GM19043 (cell line): ENCODE results near the gene KRTAP9-3.
"Not testable (repeated sequence)": the region's sequence is repeated elsewhere in the genome, so short reads cannot be mapped to it uniquely, and the experiment has no call there.

ENCODE experiments used
- ATAC-seq: cut with Tn5 transposase; IDR thresholded peaks from one replicate; pipeline ENCODE4 v1.9.1; 2021; ENCODE audit warnings: low read depth; ENCODE audit not compliant: unreplicated experiment

The KRTAP9-3 gene, protein sequence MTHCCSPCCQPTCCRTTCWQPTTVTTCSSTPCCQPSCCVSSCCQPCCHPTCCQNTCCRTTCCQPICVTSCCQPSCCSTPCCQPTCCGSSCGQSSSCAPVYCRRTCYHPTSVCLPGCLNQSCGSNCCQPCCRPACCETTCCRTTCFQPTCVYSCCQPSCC

DNA sequence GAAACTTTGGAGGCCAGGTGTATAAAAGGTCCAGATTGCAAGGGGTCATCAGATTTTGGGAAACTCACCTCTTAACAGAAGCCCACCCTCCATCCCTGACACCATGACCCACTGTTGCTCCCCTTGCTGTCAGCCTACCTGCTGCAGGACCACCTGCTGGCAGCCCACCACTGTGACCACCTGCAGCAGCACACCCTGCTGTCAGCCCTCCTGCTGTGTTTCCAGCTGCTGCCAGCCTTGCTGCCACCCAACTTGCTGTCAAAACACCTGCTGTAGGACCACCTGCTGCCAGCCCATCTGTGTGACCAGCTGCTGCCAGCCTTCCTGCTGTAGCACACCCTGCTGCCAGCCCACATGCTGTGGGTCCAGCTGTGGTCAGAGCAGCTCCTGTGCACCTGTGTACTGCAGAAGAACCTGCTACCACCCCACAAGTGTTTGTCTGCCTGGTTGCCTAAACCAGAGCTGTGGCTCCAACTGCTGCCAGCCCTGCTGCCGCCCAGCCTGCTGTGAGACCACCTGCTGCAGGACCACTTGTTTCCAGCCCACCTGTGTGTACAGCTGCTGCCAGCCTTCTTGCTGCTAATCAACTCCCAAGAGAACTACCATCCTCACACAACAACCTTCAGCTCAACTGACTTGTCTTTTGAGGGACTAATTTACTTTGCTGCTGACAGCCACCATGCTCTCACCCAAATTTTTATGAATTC is at the start of gene KRTAP9-3:
TSS of gene KRTAP9-3 (plus strand) at position 51 of the 707 bp plus-strand sequence. CDS start at position 104, 53 bp downstream.
- ATAC-seq = not testable (repeated sequence)

DNA sequence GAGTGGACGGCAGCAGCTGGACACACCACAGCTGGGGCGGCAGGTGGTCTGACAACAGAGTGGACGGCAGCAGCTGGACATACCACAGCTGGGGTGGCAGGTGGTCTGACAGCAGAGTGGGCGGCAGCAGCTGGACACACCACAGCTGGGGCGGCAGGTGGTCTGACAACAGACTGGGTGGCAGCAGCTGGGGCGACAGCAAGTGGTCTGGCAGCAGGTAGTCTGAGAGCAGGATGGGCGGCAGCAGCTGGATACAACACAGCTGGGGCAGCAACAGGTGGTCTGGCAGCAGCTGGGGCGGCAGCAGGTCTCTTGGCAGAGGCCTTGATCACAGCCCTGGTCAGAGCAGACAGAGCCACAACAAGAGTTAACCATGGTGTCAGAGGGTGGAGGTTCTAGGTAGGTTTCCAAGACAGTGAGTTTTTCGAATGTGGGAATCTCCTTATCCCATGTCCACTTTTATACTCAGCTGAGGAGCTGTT is 47.7 kb upstream of the KRTAP9-3 start, which contains the start of gene KRTAP4-1:
TSS of gene KRTAP4-1 (minus strand) at position 432 of the 482 bp plus-strand sequence. CDS start at position 375, 57 bp downstream.
- ATAC-seq = no peak

DNA sequence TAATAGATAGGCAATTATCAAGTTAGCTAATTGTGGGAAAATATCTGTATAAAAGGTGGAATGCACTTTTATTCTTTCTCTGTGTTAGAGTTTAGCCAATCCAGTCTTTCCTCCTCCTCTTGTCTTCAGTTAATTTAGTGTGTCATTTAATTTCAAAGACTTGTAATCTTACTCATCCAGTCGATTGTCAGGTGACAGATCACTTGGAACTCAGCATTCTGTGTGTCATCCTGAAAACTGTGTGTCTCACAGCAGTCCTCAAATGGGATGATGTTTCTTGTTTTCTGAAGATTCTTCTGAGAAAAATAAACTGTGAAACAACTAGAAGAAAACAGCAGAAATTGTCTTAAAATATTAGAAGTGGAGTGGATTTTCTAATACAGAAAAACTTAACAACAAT is 47.2 kb upstream of the KRTAP9-3 start:
- ATAC-seq = no peak

DNA sequence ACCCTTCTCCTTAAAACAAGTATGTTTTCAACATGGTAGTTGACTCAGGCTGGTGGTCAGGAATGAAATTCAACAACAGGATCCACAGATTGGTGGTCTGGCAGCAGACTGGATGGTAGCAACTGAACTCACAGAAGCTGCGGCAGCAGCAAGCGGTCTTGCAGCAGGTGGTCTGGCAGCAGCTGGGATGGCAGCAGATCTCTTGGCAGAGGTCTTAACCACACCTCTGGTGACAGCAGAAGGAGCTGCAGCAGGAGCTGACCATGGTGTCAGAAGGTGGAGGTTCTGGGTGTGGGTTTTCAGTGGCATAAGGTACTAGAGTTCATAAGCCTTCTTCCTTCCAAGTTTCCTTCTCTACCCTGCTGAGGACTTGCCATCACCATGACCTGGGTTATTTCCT is 45.4 kb upstream of the KRTAP9-3 start:
- no peak for ATAC-seq

DNA sequence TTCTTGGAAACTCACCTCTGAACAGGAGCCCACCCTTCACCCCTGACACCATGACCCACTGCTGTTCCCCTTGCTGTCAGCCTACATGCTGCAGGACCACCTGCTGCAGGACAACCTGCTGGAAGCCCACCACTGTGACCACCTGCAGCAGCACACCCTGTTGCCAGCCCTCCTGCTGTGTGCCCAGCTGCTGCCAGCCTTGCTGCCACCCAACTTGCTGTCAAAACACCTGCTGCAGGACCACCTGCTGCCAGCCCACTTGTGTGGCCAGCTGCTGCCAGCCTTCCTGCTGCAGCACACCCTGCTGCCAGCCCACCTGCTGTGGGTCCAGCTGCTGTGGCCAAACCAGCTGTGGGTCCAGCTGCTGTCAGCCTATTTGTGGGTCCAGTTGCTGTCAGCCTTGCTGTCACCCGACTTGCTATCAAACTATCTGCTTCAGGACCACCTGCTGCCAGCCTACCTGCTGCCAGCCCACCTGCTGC is 42.4 kb upstream of the KRTAP9-3 start, which contains the start of gene KRTAP9-1:
TSS of gene KRTAP9-1 (plus strand) at position 51 of the 482 bp plus-strand sequence. CDS start at position 51, 0 bp downstream.
- not testable (repeated sequence) for ATAC-seq

DNA sequence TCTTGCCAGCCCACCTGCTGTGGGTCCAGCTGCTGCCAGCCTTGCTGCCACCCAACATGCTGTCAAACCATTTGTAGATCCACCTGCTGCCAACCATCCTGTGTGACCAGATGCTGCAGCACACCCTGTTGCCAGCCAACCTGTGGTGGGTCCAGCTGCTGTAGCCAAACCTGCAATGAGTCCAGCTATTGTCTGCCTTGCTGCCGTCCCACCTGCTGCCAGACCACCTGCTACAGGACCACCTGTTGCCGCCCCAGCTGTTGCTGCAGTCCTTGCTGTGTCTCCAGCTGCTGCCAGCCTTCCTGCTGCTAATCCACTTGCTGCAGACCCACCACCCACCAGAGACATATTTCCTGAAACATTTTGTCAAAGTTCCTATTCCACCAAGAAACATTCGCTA is 41.9 kb upstream of the KRTAP9-3 start:
- ATAC-seq = no peak

DNA sequence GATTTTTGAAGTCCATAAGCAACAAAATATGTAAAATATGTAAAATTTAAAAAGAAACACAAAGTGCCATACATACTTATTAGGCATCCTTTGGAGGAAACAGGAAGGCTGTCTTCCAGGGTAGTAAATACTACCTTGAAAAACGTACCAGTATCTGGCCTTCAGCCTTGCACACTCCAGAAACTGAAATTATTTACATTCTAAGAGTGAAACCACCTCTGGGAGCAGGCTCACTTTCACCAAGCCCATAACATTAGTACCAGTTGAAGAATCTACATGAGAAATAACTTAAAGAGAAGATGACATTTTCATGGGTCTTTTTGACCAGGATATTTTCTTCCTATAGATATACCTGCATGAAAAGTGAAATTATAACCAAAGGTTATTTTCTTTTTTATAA is 36.2 kb upstream of the KRTAP9-3 start:
- no peak for ATAC-seq

DNA sequence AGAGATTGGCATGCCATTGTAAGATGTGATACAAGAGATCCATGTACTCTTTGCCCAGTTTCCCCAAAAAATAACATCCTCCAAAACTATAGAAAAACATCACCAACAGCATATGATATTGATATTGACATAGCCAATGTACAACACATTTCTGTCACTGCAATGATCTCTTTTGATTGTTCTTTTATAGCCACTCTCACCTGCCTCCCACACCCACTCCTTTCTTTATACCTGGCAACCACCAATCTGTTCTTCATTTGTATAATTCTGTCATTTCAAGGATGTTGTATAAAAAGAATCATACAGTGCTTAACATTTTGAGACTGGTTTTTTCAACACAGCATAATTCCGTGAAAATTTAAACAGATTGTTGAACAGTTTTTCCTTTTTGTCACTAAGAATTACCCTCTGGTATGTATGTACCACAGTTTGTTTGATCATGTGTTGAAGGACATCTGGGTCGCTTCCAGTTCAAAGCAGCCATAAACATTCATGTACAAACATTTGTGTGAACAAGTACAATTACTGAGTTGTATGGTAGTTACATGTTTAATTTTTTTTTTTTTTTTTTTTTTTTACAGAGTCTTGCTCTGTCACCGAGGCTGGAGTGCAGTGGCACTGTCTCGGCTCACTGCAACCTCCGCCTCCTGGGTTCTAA is 32.7 kb upstream of the KRTAP9-3 start:
- no peak for ATAC-seq

DNA sequence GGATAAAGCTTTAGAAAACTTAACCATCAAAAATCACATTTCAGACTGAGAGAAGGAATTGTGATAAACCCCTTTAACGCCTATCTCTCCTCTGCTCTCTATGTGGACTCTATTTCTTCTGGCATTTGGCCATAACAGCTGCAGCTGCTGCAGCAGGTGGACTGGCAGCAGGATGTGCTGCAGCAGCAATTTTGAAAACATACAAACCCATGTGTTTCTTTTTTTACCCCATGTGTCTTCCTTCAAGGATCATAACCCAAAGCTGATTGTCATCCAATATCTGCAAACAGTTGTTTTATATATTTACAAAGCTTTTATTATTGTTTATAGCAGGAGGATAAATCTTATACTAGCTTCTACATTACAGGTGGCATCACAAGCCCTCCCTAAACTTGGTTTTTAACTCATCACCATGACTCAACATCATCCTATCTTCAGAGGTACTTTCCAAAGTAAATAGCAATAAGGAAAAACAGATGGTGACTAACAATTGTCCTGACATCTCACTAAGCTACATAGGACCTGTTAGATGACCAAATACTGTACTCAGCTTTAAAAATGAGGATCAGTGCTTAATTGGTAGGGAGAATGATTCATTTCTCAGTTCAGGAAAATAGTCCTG is 20.3 kb upstream of the KRTAP9-3 start:
- ATAC-seq = no peak

DNA sequence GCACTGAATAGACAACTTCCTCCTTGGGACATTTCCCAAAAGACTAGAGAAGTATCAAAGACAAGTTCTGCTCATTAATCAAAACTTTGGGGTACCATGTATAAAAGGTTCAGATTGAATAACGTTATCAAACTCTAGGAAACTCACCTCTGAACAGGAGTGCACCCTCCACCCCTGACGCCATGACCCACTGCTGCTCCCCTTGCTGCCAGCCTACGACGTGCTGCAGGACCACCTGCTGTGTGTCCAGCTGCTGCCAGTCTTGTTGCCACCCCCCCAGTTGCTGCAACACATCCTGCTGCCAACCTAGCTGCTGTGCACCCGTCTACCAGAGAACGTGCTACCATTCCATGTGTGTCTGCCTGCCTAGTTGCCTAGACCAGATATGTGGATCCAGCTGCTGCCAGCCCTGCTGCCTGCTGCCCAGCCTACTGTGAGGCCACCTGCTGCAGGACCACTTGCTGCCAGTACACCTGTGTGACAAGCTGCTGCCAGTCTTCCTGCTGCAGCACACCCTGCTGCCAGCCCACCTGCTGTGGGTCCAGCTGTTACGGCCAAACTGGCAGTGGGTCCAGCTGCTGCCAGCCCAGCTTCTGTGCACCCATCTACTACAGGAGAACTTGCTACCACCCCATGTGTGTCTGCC is 19.6 kb upstream of the KRTAP9-3 start:
- ATAC-seq = no peak

DNA sequence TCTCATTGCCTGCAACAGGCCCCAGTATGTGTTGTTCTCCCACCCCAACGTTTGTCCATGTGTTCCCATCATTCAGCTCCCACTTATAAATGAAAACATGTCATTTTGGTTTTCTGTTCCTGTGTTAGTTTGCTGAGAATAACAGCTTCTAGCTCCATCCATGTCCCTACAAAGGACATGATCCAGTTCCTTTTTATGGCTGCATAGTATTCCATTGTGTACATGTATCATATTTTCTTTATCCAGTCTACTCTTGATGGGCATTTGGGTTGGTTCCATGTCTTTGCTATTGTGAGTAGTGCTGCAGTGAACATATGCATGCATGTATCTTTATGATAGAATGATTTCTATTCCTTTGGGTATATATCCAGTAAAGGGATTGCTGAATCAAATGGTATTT is 16.6 kb upstream of the KRTAP9-3 start:
- ATAC-seq = no peak

DNA sequence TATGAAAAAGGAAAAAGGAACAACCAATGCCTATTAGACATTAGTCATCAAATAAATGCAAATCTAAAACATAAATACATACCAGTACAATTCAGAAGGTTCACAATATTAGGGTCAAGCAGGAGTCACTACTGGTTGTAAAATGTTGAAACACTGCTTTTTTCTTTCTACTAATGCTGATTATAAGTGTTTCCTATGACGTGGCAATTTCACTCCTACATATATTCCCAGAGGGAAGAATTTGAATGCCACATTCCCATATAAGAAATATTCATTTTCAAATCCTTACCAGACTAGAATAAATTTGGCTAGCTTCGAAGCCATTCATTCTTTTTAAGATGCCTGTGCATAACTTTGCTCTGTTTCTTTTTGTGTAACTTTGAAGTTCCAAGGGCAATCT is 8.4 kb upstream of the KRTAP9-3 start:
- ATAC-seq = no peak

DNA sequence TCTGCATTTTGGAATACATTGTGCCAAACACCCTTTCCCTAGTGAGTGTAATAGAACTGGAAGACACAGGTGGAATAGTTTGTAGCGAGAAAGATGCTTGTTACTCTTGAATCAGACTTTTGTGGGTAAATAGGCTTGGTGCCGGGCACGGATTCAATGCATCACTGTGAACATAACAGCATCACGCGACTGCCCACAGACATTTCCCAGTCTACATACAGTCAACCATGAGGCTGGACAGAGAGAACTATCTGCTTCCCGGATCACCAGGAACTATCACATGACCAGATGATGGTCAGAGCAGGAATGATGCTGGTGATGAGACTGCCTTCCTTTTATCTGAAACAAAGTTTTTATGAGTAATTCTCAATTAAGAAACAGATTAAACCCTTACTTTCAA is 6.2 kb upstream of the KRTAP9-3 start:
- no peak for ATAC-seq

DNA sequence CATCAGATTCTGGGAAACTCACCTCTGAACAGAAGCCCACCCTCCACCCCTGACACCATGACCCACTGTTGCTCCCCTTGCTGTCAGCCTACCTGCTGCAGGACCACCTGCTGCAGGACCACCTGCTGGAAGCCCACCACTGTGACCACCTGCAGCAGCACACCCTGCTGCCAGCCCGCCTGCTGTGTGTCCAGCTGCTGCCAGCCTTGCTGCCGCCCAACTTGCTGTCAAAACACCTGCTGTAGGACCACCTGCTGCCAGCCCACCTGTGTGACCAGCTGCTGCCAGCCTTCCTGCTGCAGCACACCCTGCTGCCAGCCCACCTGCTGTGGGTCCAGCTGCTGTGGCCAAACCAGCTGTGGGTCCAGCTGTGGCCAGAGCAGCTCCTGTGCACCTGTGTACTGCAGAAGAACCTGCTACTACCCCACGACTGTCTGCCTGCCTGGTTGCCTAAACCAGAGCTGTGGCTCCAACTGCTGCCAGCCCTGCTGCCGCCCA is 5.6 kb upstream of the KRTAP9-3 start, which contains the start of gene KRTAP9-2:
TSS of gene KRTAP9-2 (plus strand) at position 51 of the 498 bp plus-strand sequence. CDS start at position 58, 7 bp downstream.
- ATAC-seq = not testable (repeated sequence)

DNA sequence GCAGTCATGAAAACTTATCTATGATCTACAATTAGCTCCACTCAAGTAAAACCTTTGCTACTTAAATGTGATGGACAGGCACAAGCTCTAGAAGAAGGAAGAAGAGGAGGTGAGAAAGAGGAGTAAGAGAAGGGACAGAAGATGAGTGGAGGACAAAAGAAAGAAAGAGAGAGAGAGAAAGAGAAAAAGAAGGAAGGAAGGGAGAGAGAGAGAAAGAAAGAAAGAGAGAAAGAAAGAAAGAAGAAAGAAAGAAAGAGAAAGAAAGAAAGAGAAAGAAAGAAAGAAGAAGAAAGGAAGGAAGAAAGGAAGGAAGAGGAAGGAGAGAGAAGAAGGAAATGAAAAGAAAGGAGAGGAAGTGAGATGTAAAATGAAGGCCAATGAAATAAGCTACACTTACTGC is 2.2 kb upstream of the KRTAP9-3 start:
- no peak for ATAC-seq

DNA sequence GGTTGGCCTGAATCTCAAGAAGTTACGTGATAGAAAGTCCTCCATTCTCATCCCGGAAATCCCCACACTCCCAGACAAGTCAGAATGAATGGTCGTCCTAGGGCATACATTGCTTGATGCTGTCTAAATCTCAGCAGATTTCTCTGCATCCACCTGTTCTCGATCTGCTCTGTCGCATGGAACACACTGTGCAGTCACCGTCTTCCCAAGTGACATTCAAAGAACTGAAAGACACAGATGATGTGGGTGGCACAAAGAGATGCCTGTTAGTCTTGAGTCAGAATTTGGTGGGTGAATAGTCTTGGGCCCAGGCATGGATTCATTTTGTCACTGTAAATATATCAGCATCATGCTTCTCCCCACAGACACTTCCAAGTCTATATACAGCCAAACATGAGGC is 518 bp upstream of the KRTAP9-3 start:
- no peak for ATAC-seq

DNA sequence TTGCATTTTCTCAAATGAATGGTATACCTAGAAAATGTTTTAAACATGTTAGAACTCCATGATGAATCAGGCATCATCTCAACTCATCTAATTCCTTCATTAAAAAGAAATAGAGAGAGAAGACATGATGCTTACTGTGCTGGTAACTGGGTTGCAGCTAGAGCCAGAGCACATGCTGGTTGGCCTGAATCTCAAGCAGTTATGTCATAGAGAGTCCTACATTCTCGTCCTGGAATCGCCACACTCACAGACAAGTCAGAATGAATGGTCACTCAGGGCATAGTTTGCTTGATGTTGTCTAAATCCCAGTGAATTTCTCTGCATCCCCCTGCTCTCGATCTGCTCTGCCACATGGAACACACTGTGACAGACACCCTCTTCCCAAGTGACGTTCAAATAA is 4.9 kb downstream of the KRTAP9-3 start:
- not testable (repeated sequence) for ATAC-seq

DNA sequence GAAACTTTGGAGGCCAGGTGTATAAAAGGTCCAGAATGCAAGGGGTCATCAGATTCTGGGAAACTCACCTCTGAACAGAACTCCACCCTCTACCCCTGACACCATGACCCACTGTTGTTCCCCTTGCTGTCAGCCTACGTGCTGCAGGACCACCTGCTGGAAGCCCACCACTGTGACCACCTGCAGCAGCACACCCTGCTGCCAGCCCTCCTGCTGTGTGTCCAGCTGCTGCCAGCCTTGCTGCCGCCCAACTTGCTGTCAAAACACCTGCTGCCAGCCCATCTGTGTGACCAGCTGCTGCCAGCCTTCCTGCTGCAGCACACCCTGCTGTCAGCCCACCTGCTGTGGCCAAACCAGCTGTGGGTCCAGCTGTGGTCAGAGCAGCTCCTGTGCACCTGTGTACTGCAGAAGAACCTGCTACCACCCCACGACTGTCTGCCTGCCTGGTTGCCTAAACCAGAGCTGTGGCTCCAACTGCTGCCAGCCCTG is 5.7 kb downstream of the KRTAP9-3 start, which contains the start of gene KRTAP9-8:
TSS of gene KRTAP9-8 (plus strand) at position 51 of the 489 bp plus-strand sequence. CDS start at position 104, 53 bp downstream.
- not testable (repeated sequence) for ATAC-seq

DNA sequence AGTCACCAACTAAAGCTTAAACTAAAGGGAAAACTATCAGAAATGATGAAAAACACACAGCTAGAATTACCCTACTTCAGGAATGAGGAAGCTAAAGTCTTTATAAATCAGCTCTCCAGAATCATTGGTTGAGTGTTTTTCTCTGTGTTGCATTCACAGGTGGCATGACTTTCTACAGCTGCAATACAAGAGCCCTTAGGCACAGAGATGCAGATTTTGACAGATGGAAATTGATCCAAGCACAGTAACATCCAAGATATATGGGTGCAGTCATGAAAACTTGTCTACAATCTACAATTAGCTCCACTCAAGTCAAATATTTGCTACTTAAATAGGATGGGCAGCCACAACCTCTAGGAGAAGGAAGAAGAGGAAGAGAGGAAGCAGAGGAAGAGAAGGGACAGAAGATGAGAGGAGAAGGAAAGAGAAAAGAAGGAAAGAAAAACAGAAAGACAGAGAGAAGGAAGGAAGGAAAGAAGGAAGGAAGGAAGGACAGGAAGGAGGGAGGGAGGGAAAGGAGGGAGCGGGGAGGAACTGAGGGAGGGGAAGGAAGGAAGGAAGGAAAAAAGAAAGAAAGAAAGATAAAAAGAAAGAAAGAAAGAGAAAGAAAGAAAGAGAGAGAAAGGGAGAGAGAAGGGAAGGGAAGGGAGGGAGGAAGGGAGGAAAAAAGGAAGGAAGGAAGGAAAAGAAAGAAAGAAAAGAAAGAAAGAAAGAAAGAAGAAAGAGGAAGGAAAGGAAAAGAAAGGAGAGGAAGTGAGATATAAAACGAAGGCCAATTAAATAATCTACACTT is 14.9 kb downstream of the KRTAP9-3 start:
- not testable (repeated sequence) for ATAC-seq
